GM12878 (cell line): Measurements from ENCODE around the gene LYZL1. TPM values are rescaled to one million over a fixed set of nuclear protein-coding genes. Genes with fewer than 3 reads are reported as not detected.
A peak's percentile ranks its signal among the peaks of the same experiment; 100 is the strongest.

Experiments used
- ATAC-seq: fragments of 200-7000 bp; cut with Tn5 transposase; 3 replicates; pipeline ENCODE4 v1.9.1; 2020; ENCODE audit warnings: mild to moderate bottlenecking, moderate library complexity
- BruUV-seq: library from RNA; stranded (reverse); fragments of 400-500 nt; replicated peaks from 2 replicates; lab custom pipeline; 2021; lab: Mats Ljungman, UMichigan
- CTCF ChIA-PET: fragments of 300-600 bp; sonication (Branson Sonifier 250); formaldehyde crosslinking; extraction: SDS; loops from one replicate; lab custom pipeline; 2021; ENCODE audit warnings: inconsistent platforms; lab: Yijun Ruan, JAX
- POLR2A ChIA-PET: fragments of 350-600 bp; formaldehyde crosslinking; extraction: SDS; loops from one replicate; lab custom pipeline; 2021; ENCODE audit warnings: inconsistent platforms; lab: Charles Lee
- RAD21 ChIA-PET: fragments of 300-600 bp; sonication (Branson Sonifier 250); formaldehyde crosslinking; loops from one replicate; lab custom pipeline; 2023; ENCODE audit warnings: antibody characterized with exemption; ENCODE audit not compliant: unreplicated experiment; lab: Charles Lee
- SMC1A ChIA-PET: fragments of 300-600 bp; sonication (Branson Sonifier 250); formaldehyde crosslinking; loops from one replicate; lab custom pipeline; 2023; ENCODE audit not compliant: unreplicated experiment, uncharacterized antibody; lab: Charles Lee
- DNase-seq: peaks from one replicate; pipeline ENCODE4 v3.0.0-alpha.2; 2011; ENCODE audit warnings: low read depth, low spot score
- FAIRE-seq: peaks from 3 replicates; lab custom pipeline; 2011; peaks lifted over from hg19 to GRCh38; lab: Jason Lieb, UNC
- H2AFZ ChIP-seq: 2 replicates; pipeline ENCODE4 v1.6.0; 2011; ENCODE audit warnings: low read depth, low read length, control low read depth; ENCODE audit not compliant: control insufficient read depth
- H3K27ac ChIP-seq: 2 replicates; pipeline ENCODE4 v1.5.1; 2011; ENCODE audit warnings: control low read depth; ENCODE audit not compliant: control insufficient read depth, insufficient read depth
- H3K27me3 ChIP-seq, 2 experiments: replicated peaks in 1 of 2; 2 replicates each; pipeline versions ENCODE4 v1.6.0 to v1.6.1; 2011; ENCODE audit warnings: low read length in 1 of 2; ENCODE audit not compliant: control insufficient read depth in 2 of 2, insufficient read depth in 2 of 2
- H3K36me3 ChIP-seq, 2 experiments: 2 replicates each; pipeline ENCODE4 v1.5.1; 2011; ENCODE audit warnings: low read length in 1 of 2; ENCODE audit not compliant: control insufficient read depth in 2 of 2, insufficient read depth in 2 of 2
- H3K4me1 ChIP-seq: 2 replicates; pipeline ENCODE4 v1.6.1; 2011; ENCODE audit warnings: mild to moderate bottlenecking, low read length, moderate library complexity, mixed read lengths; ENCODE audit not compliant: control insufficient read depth, insufficient read depth
- H3K4me2 ChIP-seq: 2 replicates; pipeline ENCODE4 v1.6.0; 2011; ENCODE audit warnings: control low read depth; ENCODE audit not compliant: control insufficient read depth, insufficient read depth
- H3K4me3 ChIP-seq: fragments of 200-600 bp; sonication (generic); 2 replicates; pipeline ENCODE4 v1.5.1; 2016
- H3K79me2 ChIP-seq: 2 replicates; pipeline ENCODE4 v1.6.0; 2011; ENCODE audit warnings: low read length; ENCODE audit not compliant: control insufficient read depth, insufficient read depth
- H3K9ac ChIP-seq: 2 replicates; pipeline ENCODE4 v1.8.0; 2011; ENCODE audit warnings: low read length, control low read depth, mixed read lengths; ENCODE audit not compliant: control insufficient read depth, insufficient read depth
- H3K9me3 ChIP-seq: replicated peaks from 3 replicates; pipeline ENCODE4 v1.5.1; 2011; ENCODE audit warnings: mild to moderate bottlenecking, low read length; ENCODE audit not compliant: control insufficient read depth, insufficient read depth
- H4K20me1 ChIP-seq: 2 replicates; pipeline ENCODE4 v1.6.0; 2011; ENCODE audit not compliant: control insufficient read depth, insufficient read depth
- ASH2L ChIP-seq: fragments of 300-600, 200-600 bp; sonication (generic); IDR thresholded peaks from 2 replicates; pipeline ENCODE4 v1.6.1; 2017; ENCODE audit warnings: low read depth, mild to moderate bottlenecking, borderline replicate concordance
- BCL11A ChIP-seq: IDR thresholded peaks from 2 replicates; pipeline ENCODE4 v1.6.1; 2011; ENCODE audit warnings: low read depth, low read length
- CBX3 ChIP-seq: fragments of 200-600 bp; sonication (generic); IDR thresholded peaks from 2 replicates; pipeline ENCODE4 v1.6.1; 2016; ENCODE audit warnings: low read depth, borderline replicate concordance
- CEBPZ ChIP-seq: fragments of 150-350 bp; IDR thresholded peaks from 2 replicates; pipeline ENCODE4 v1.6.1; 2016; ENCODE audit warnings: low read depth, low read length
- CHD4 ChIP-seq: fragments of 200-600 bp; sonication (generic); IDR thresholded peaks from 2 replicates; pipeline ENCODE4 v1.6.1; 2016; ENCODE audit warnings: mild to moderate bottlenecking
- DPF2 ChIP-seq: fragments of 450-650 bp; IDR thresholded peaks from 2 replicates; pipeline ENCODE4 v1.6.1; 2017; ENCODE audit warnings: mild to moderate bottlenecking
- PAX8 ChIP-seq: fragments of 450-650 bp; IDR thresholded peaks from 2 replicates; pipeline ENCODE4 v1.6.1; 2017; ENCODE audit warnings: mild to moderate bottlenecking, moderate library complexity
- SMARCA5 ChIP-seq: fragments of 450-650 bp; IDR thresholded peaks from 2 replicates; pipeline ENCODE4 v1.6.1; 2017; ENCODE audit warnings: mild to moderate bottlenecking
- SREBF2 ChIP-seq: IDR thresholded peaks from 2 replicates; pipeline ENCODE4 v1.6.1; 2012; ENCODE audit warnings: mild to moderate bottlenecking, low read length
- USF1 ChIP-seq: IDR thresholded peaks from 2 replicates; pipeline ENCODE4 v1.6.1; 2011; ENCODE audit warnings: borderline replicate concordance, low read depth, mild to moderate bottlenecking, moderate library complexity, mixed read lengths, low read length; ENCODE audit not compliant: insufficient read depth; ENCODE audit errors: extremely low read length
- ZBTB33 ChIP-seq: fragments of 450-650 bp; IDR thresholded peaks from 2 replicates; pipeline ENCODE4 v1.6.1; 2017; ENCODE audit warnings: mild to moderate bottlenecking
- ZSCAN29 ChIP-seq: fragments of 450-650 bp; IDR thresholded peaks from 2 replicates; pipeline ENCODE4 v1.6.1; 2017; ENCODE audit warnings: mild to moderate bottlenecking, moderate library complexity
- WGBS: methylation state at CpG from one replicate; pipeline ENCODE4 v1.1.6; 2016; ENCODE audit warnings: low lambda C conversion rate; ENCODE audit not compliant: insufficient replicate concordance, insufficient coverage; ENCODE audit errors: missing lambda C conversion rate; 5-methylcytosine and 5-hydroxymethylcytosine counted together
- in situ Hi-C: fragments of 300-500 bp; cut with MboI; formaldehyde crosslinking; loops from 9 replicates; pipeline ENCODE4 v1.14.3; 2018; ENCODE audit warnings: mixed read lengths
- intact Hi-C: fragments of 100-400 bp; cut with micrococcal nuclease; formaldehyde crosslinking; loops from one replicate; pipeline ENCODE4 v1.14.2; 2022; ENCODE audit not compliant: unreplicated experiment
- polyA plus RNA-seq, 11 experiments: library from polyadenylated mRNA; depleted of rRNA in 4 of 11; unstranded in 6 of 11; stranded (reverse) in 5 of 11; fragments of >200 nt; fragmentation: Nextera tagmentation in 4 of 11; fragmentation: Illumina TruSeq in 1 of 11; extraction: Ambion mirVana in 4 of 11; extraction: Trizol in 1 of 11; gene quantifications; 1 replicate in 1 of 11; 2 replicates in 10 of 11; pipeline versions ENCODE4 v1.2.1 to v1.2.3, GENCODE V29; 2011 to 2016; ENCODE audit warnings: inconsistent platforms in 2 of 11, missing spikeins in 2 of 11, low read depth in 1 of 11
- total RNA-seq, 4 experiments: library from RNA; depleted of rRNA in 3 of 4; stranded (reverse); fragments of >200 nt in 3 of 4; fragmentation: Illumina TruSeq in 1 of 4; extraction: Trizol in 1 of 4; gene quantifications; 2 replicates each; pipeline versions ENCODE4 v1.2.1 to v1.2.3, GENCODE V29; 2013 to 2021
- TF ChIP-seq, protein P1 (sequence below): IDR thresholded peaks from 2 replicates; pipeline ENCODE4 v1.6.1; 2011; ENCODE audit warnings: mild to moderate bottlenecking, low read depth, low read length, moderate library complexity; ENCODE audit not compliant: insufficient replicate concordance
- TF ChIP-seq, protein P2 (sequence below): IDR thresholded peaks from 2 replicates; pipeline ENCODE4 v1.6.1; 2011; ENCODE audit warnings: borderline replicate concordance, low read depth, mild to moderate bottlenecking, moderate library complexity, low read length; ENCODE audit not compliant: insufficient read depth, poor library complexity, severe bottlenecking

LYZL1 gene
- total and polyA plus RNA-seq, 10 of the 15 experiments (the other 5 are each of a cell fraction or from before 2014, with no cell fraction given): not detected

GRCh38 chr10:29344073-29344820, 55.4 kb downstream of the LYZL1 start:
- Histone ChIP-seq H3K9me3 (no peaks in the 10 kb centered on the region), H3K27ac (no peak overlapping the region), H3K27me3 (no peaks in the 10 kb centered on the region), H2AFZ (no peak overlapping the region), H3K4me3 (no peak overlapping the region), H3K36me3 (no peaks in the 10 kb centered on the region), H3K79me2 (no peaks in the 10 kb centered on the region), H3K4me1 (no peaks in the 10 kb centered on the region), H3K4me2 (no peak overlapping the region), H3K9ac (no peak overlapping the region), H4K20me1 (no peaks in the 10 kb centered on the region)
- intact Hi-C loops (no loop called here), in situ Hi-C loops (no loop called here)
- WGBS: 2% methylated on average over 18 of the region's 18 CpGs
- FAIRE-seq (peak; percentile 23), ATAC-seq (peak; percentile 22; the same call in 1 of the 3 replicates), DNase-seq (no peak)
- no TSS peak for BruUV-seq
- POLR2A ChIA-PET: no interaction called here
- SMC1A ChIA-PET: interaction anchor here (0.6 kb wide), 1 partner anchor 530 kb away, joined by 3 read pairs; no protein-coding TSS in a partner anchor
- TF ChIP-seq BCL11A (no peak), ZBTB33 (no peak), SREBF2 (no peak), CEBPZ (no peak), ASH2L (no peak), CBX3 (no peak), PAX8 (no peak), DPF2 (no peak), SMARCA5 (no peak), ZSCAN29 (no peak), CHD4 (no peak), USF1 (no peak)
- TF ChIP-seq, protein P1, sequence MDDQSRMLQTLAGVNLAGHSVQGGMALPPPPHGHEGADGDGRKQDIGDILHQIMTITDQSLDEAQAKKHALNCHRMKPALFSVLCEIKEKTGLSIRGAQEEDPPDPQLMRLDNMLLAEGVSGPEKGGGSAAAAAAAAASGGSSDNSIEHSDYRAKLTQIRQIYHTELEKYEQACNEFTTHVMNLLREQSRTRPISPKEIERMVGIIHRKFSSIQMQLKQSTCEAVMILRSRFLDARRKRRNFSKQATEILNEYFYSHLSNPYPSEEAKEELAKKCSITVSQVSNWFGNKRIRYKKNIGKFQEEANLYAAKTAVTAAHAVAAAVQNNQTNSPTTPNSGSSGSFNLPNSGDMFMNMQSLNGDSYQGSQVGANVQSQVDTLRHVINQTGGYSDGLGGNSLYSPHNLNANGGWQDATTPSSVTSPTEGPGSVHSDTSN: no peak
- TF ChIP-seq, protein P2, sequence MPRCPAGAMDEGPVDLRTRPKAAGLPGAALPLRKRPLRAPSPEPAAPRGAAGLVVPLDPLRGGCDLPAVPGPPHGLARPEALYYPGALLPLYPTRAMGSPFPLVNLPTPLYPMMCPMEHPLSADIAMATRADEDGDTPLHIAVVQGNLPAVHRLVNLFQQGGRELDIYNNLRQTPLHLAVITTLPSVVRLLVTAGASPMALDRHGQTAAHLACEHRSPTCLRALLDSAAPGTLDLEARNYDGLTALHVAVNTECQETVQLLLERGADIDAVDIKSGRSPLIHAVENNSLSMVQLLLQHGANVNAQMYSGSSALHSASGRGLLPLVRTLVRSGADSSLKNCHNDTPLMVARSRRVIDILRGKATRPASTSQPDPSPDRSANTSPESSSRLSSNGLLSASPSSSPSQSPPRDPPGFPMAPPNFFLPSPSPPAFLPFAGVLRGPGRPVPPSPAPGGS: no peak
- RAD21 ChIA-PET: no interaction called here
- CTCF ChIA-PET: no interaction called here
